HG03025 (cell line): Measurements from ENCODE around the gene POLR1F.
A peak's percentile ranks its signal among the peaks of the same experiment; 100 is the strongest.

Experiments
- ATAC-seq: cut with Tn5 transposase; IDR thresholded peaks from one replicate; pipeline ENCODE4 v1.9.1; 2021; ENCODE audit warnings: mild to moderate bottlenecking, moderate library complexity; ENCODE audit not compliant: unreplicated experiment, low FRiP score

The POLR1F gene

DNA sequence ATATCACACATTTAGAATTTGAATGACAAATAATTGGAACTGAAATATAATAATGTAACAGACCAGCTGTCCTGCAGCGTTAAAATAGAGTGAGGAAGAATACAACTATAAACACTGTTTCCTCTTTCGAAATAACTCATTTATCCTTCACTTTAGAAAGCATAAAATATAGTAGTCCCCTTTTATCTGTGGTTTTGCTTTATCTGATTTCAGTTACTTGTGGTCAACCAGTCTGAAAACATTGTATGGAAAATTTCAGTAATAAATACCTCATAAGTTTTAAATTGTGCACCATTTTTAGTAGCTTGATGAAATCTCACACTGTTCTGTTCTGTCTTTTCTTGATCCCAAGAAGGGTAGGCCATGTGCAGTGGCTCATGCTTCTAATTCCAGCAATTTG lies 31.7 kb downstream of the POLR1F start:
- peak; percentile 78 for ATAC-seq

GRCh38 chr7:19675816-19676215 lies 33.0 kb downstream of the POLR1F start:
- ATAC-seq = no peak

DNA sequence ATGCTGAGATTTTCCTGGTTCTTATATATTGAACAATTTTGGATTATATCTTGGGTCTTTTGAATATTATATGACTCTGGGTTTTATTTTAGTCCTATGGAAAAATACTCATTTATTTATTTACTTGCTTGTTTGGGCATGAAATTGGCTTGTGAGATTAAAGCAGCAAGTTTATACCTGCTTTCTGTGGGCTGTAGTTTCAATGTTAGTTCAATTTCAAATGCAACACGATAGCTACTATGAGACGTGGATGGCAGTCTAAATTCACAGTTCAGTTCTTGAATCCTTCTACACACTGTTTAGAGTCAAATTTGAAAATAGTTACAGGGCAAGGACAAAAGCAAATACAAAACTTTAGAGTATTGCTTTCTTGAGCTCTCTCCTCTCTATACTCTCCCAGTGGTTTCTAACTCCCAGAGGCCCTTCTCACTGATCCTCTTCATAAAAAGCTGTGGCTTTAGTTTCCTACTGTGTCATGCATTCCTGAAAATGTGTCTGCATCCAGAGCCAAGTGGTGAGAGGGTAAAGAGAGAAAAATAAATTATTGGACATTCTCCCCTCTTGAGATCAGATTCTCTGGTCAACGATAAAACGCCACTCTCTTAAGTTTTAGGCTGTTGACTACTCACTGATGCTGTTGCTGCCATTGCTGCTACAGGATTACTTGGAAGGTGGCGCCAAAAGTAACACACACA lies 34.4 kb downstream of the POLR1F start:
- ATAC-seq = no peak

- no peak for ATAC-seq
Measured at GRCh38 chr7:19670806-19671205, 38.0 kb downstream of the POLR1F start.

DNA sequence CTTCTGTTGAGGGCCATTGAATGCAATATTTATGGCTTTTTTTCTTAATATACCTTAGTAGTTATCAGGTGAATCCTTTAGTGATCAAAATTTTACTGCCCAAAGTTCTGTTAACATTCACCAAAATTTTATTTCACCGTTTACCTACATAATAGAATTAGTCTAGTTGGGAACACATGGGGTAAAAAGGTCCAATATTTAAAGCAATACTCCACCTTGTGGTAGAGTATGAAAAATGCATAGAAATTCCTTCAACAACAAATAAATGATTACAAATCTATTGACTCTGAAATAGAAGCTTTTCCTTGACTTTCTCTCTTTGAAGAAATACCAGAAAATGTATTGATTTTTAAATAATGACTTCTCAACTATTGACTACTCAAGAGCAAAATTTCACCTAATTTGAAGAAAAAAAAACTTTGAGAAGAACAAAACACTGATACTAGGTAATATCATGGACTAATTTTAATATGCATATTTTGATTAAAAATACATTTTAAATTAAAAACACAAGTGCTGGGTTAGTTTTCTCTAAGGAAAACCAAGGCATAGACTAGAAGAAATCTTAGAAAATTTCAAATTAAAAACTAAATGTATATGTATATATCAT lies 43.3 kb downstream of the POLR1F start:
- peak; percentile 50 for ATAC-seq

- peak; percentile 98 for ATAC-seq
Measured at GRCh38 chr7:19663816-19664462, 44.9 kb downstream of the POLR1F start.

DNA sequence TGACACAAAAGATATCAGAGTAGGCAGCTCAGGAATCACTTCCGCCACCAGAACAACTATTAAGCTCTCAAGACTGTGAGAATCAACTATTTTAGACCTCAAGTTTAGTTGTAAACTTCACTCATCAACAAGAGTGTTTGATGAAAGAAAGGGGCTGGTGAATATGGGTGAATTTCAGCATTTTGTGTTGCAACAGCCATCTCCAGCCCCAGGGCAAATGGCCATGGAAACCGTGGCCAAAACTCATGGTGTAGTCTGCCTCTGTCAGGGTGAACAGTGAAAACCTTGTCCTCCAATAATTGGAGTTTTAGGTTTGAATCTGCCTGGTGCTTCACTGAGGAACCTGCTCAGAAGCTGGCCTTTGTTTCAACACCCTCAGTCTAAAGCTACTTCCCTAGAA lies 60.0 kb downstream of the POLR1F start:
- no peak for ATAC-seq
